Measurements from ENCODE around the gene MAP3K19. TPM values are rescaled to one million over a fixed set of nuclear protein-coding genes. Genes with fewer than 3 reads are reported as not detected.
"Not testable (repeated sequence)": the region's sequence is repeated elsewhere in the genome, so short reads cannot be mapped to it uniquely, and the experiment has no call there.

The MAP3K19 gene, protein sequence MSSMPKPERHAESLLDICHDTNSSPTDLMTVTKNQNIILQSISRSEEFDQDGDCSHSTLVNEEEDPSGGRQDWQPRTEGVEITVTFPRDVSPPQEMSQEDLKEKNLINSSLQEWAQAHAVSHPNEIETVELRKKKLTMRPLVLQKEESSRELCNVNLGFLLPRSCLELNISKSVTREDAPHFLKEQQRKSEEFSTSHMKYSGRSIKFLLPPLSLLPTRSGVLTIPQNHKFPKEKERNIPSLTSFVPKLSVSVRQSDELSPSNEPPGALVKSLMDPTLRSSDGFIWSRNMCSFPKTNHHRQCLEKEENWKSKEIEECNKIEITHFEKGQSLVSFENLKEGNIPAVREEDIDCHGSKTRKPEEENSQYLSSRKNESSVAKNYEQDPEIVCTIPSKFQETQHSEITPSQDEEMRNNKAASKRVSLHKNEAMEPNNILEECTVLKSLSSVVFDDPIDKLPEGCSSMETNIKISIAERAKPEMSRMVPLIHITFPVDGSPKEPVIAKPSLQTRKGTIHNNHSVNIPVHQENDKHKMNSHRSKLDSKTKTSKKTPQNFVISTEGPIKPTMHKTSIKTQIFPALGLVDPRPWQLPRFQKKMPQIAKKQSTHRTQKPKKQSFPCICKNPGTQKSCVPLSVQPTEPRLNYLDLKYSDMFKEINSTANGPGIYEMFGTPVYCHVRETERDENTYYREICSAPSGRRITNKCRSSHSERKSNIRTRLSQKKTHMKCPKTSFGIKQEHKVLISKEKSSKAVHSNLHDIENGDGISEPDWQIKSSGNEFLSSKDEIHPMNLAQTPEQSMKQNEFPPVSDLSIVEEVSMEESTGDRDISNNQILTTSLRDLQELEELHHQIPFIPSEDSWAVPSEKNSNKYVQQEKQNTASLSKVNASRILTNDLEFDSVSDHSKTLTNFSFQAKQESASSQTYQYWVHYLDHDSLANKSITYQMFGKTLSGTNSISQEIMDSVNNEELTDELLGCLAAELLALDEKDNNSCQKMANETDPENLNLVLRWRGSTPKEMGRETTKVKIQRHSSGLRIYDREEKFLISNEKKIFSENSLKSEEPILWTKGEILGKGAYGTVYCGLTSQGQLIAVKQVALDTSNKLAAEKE (N-terminal part only)
- not detected in 2 replicates for total RNA-seq (2014; rRNA removed; shearing (Covaris generic))
- not detected in 2 replicates for polyA plus RNA-seq (2015; cell fraction: cytosol; rRNA removed)
- polyA plus RNA-seq (2015; cell fraction: nucleus; rRNA removed), result not detected in 2 replicates

DNA sequence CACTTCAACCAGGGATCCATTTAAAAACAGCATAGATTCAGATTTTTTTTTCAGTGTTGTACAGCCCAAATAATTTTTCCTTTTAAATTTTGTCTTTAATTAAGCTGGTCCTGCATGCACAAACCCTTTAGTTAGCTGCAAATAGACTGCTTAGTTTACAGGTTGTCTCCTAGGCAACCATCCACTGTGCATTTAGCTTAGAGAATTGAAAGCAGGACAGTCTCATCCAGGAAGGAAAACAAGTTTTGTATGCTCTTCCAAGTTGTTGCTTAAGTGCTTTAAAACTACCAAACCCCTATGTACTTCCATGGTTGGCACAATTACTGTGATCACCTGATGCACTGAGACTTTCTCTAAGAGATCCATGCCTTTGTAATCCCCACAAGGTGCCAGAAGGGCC is at the start of gene MAP3K19:
Gene MAP3K19, minus strand, starts transcription at position 148 of the 400 bp plus-strand sequence. CDS start 22,800 bp downstream, outside the sequence.
- DNase-seq (ENCODE audit: low read depth, low spot score), result no peak
- in situ Hi-C loops (cut with HindIII; ENCODE audit: low pct_unique_long_range_greater_than_20kb, low sequenced_read_pairs), result no loop called here

- in situ Hi-C loops (cut with HindIII; ENCODE audit: low pct_unique_long_range_greater_than_20kb, low sequenced_read_pairs), result no loop called here
- DNase-seq (ENCODE audit: low read depth, low spot score), result no peak
These were observed 49.6 kb upstream of the MAP3K19 start for GRCh38 chr2:135096665-135097446.

GRCh38 chr2:135095591-135095990 is 48.3 kb upstream of the MAP3K19 start:
- no peak for DNase-seq (ENCODE audit: low read depth, low spot score)
- in situ Hi-C loops (cut with HindIII; ENCODE audit: low pct_unique_long_range_greater_than_20kb, low sequenced_read_pairs), result no loop called here

GRCh38 chr2:135094508-135094907 is 47.3 kb upstream of the MAP3K19 start:
- in situ Hi-C loops (cut with HindIII; ENCODE audit: low pct_unique_long_range_greater_than_20kb, low sequenced_read_pairs), result no loop called here
- DNase-seq (ENCODE audit: low read depth, low spot score), result no peak

- in situ Hi-C loops (cut with HindIII; ENCODE audit: low pct_unique_long_range_greater_than_20kb, low sequenced_read_pairs), result no loop called here
- DNase-seq (ENCODE audit: low read depth, low spot score), result no peak
These were observed 46.6 kb upstream of the MAP3K19 start for GRCh38 chr2:135093670-135094330.

DNA sequence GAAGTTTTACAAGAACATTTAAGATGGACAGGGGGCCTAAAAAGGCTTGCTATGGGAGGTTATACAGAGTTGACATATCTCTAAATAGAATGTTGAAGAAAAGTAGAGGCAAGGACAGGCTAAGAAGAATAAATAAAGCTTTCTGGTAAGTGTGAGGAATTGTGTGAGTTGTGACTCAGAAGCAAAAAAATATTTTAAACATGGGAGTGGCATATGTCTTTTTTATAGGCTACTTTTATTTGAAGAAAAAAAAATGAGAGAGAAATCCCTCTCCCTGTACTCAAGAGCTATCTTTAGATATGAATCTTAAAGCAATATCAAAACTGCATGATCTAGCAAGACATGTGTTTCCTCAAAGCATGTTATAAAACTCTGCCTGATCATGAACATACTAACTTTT is 45.9 kb upstream of the MAP3K19 start:
- in situ Hi-C loops (cut with HindIII; ENCODE audit: low pct_unique_long_range_greater_than_20kb, low sequenced_read_pairs), result no loop called here
- no peak for DNase-seq (ENCODE audit: low read depth, low spot score)

DNA sequence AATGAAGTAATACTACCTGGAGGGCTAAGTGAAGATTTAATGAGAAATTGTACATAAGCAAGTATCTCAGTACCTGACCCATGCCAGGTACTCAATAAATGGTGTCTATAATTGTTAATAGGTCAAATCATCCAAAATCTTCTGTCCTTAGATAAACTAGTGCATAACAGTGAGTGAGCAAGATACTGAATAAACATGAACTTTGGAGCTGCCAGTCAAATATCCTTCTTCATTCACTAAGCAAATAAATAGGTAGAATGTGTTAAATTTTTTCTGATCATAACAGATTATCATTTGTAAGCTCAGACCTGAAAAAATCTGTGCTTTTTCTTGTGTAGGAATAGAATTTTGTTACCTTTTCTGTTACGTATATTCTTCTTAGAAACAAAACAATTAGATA is 44.4 kb upstream of the MAP3K19 start:
- in situ Hi-C loops (cut with HindIII; ENCODE audit: low pct_unique_long_range_greater_than_20kb, low sequenced_read_pairs), result no loop called here
- no peak for DNase-seq (ENCODE audit: low read depth, low spot score)

- in situ Hi-C loops (cut with HindIII; ENCODE audit: low pct_unique_long_range_greater_than_20kb, low sequenced_read_pairs); DNase-seq (ENCODE audit: low read depth, low spot score): not testable (repeated sequence)
These were observed 42.4 kb upstream of the MAP3K19 start for GRCh38 chr2:135089597-135089996.

DNA sequence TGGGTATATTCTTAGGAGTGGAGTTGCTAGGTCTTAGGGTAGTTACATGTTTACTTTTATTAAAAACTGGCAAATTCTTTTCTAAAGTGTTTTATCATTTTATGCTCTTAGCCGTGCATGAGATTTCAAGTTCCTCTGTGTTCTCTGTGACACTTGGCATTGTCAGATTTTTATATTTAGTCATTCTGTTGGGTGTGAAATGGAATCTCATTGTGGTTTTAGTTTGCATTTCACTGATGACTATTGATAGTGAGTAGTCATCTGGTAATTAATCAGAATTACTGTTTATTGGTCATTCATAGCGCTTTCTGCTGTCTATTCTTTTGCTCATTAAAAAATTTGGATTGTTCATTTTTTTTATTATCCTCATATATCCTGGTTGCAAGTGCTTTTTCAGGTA is 39.0 kb upstream of the MAP3K19 start:
- in situ Hi-C loops (cut with HindIII; ENCODE audit: low pct_unique_long_range_greater_than_20kb, low sequenced_read_pairs), result no loop called here
- DNase-seq (ENCODE audit: low read depth, low spot score), result no peak

- no peak for DNase-seq (ENCODE audit: low read depth, low spot score)
These were observed 31.2 kb upstream of the MAP3K19 start for GRCh38 chr2:135078417-135078816.

DNA sequence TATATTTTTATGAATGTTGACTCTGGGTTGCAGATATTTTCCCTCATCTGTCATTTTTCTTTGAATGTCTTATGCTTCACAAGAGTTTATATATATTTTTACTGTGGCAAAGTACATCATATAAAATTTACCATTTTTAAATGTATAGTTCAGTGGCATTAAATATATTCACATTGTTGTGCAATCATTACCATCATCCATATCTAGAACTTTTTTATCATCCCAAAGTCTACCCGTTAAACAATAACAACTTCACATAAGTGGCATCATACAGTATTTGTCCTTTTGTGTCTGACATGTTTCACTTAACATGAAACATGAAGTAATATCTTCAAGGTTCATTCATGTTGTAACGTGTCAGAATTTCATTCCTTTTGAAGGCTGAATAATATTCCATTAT is 29.3 kb upstream of the MAP3K19 start:
- DNase-seq (ENCODE audit: low read depth, low spot score), result no peak
- in situ Hi-C loops (cut with HindIII; ENCODE audit: low pct_unique_long_range_greater_than_20kb, low sequenced_read_pairs), result no loop called here

More at GRCh38 chr2:135078417-135078816, 31.2 kb upstream of the MAP3K19 start:
- in situ Hi-C loops (cut with HindIII; ENCODE audit: low pct_unique_long_range_greater_than_20kb, low sequenced_read_pairs), result no loop called here

DNA sequence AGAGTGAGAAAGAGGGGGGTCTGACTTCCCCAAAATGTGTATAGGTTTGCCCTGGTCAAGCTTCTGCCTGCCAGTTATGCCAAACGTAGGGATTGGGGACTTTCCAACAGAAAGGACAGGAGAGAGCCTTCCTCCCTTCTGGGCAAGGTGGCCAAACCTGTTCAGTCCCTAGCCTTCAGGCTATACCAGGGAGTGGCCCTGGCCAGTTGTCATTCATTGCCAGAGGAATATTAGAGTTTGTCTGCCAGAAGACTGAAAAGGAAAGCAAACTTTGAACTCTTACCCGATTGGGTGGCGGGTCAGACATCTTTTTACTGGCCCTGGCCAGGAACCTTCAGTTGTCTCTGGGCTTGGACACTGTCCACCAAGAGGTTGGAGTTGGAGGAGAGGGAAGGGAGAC is 27.0 kb upstream of the MAP3K19 start:
- in situ Hi-C loops (cut with HindIII; ENCODE audit: low pct_unique_long_range_greater_than_20kb, low sequenced_read_pairs), result no loop called here
- no peak for DNase-seq (ENCODE audit: low read depth, low spot score)

- in situ Hi-C loops (cut with HindIII; ENCODE audit: low pct_unique_long_range_greater_than_20kb, low sequenced_read_pairs), result no loop called here
- DNase-seq (ENCODE audit: low read depth, low spot score), result no peak
These were observed 25.1 kb upstream of the MAP3K19 start for GRCh38 chr2:135072125-135072997.

DNA sequence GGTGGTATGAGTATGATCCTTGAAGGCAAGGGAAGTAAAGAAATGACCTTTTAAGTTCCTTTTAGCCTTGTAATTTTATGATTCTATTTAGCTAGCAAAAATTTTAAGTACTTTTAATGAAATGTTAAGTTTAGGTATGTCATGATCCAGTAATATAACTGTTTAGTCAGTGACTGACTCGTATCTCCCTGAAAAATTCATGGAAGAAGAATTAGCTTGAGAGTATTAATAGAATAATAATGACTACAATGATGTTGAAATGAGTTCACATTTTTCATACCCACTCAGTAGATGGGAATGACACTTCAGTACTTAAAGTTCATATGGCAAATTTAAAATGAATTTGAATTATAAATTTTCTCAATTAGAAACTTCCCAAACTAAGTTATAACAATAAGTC is 19.5 kb upstream of the MAP3K19 start:
- DNase-seq (ENCODE audit: low read depth, low spot score), result no peak
- in situ Hi-C loops (cut with HindIII; ENCODE audit: low pct_unique_long_range_greater_than_20kb, low sequenced_read_pairs), result no loop called here

DNA sequence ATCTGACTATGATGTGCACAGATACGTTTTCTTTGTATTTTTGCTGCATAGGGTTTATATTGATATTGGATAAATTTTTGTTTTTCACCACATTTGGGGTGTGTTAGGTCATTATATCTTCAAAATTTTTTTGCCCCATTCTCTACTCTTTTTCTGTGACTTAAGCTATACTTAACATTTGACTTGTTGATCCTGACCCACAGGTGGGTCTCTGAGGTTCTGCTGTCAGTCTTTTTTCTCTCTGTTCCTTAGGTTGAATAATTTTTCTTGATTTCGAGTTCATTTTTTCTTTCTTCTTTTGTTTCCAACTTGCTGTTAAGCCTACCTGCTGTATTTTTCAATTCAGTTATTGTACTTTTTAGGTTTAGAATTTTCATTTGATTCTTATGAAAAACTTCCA is 16.9 kb upstream of the MAP3K19 start:
- no peak for DNase-seq (ENCODE audit: low read depth, low spot score)
- in situ Hi-C loops (cut with HindIII; ENCODE audit: low pct_unique_long_range_greater_than_20kb, low sequenced_read_pairs), result no loop called here

DNA sequence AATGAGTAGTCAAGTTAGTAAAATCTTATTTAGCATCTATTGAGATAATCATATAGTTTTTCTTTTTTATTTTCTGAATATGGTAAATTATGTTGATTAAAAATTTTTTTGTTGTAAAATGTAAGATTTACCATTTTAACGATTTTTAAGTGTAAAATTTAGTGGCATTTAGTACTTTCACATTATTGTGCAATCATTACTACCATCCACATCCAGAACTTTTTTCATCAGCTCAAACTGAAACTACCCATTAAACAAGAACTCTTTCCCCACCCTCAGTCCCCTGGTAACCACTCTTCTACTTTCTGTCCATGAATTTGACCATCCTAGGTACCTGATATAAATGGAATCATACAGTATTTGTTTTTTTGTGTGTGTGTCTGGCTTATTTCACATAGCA is 16.0 kb upstream of the MAP3K19 start:
- DNase-seq (ENCODE audit: low read depth, low spot score), result no peak
- in situ Hi-C loops (cut with HindIII; ENCODE audit: low pct_unique_long_range_greater_than_20kb, low sequenced_read_pairs), result no loop called here

All from SK-MEL-5 (cell line).